DND-41 (cell line): ENCODE measurements around the gene COTL1.

Experiments used
- CTCF ChIP-seq: IDR thresholded peaks from 2 replicates; pipeline ENCODE4 v1.5.1; 2012; ENCODE audit warnings: borderline replicate concordance, low read length, moderate library complexity, mild to moderate bottlenecking; ENCODE audit not compliant: poor library complexity, severe bottlenecking; ENCODE audit errors: extremely low read depth
- EZH2 ChIP-seq: IDR thresholded peaks from 3 replicates; pipeline ENCODE4 v1.6.1; 2012; ENCODE audit warnings: borderline replicate concordance, low read depth, mild to moderate bottlenecking, moderate library complexity, low read length, inconsistent platforms; ENCODE audit not compliant: severe bottlenecking

GRCh38 chr16:84633622-84634021 lies 15.7 kb upstream of the COTL1 start:
- TF ChIP-seq CTCF = no peak
- TF ChIP-seq EZH2 = no peak
